Measurements from ENCODE around the gene EID2B. TPM values are rescaled to one million over a fixed set of nuclear protein-coding genes. Genes with fewer than 3 reads are reported as not detected.

The EID2B gene
- total and polyA plus RNA-seq, 2 of the 8 experiments (the other 6 are each of a cell fraction or from before 2014, with no cell fraction given): 2.1 to 2.4 TPM

DNA sequence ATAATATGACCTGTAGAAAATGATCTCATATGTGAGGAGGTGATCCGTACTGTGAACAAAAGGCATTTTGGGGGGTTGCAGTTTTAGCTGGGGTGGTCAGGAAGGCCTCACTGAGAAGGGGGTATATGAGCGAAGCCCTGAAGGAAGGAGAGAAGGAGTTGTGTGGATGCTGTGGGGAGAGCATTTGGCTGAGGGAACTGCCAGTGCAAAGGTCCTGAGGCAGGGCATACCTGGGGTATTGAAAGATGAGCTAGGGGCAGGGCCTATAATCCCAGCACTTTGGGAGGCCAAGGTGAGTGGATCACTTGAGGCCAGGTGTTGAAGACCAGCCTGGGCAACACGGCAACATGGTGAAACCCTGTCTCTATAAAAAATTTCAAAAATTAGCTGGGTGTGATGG lies 15.2 kb downstream of the EID2B start:
- H2BK15ac ChIP-seq (ENCODE audit: low read length): no peak overlapping the region
- H3K36me3 ChIP-seq (ENCODE audit: control insufficient read depth in 2 of 4, insufficient read depth in 4 of 4, low read length in 3 of 4): peaks cover 2 to 9% (median 3%) of the 10 kb centered on the region in 4 experiments; a peak in 3 of 8 replicates
- H2AK5ac ChIP-seq (ENCODE audit: low read depth, low read length): no peak overlapping the region
- whole genome bisulfite sequencing, 2 experiments (ENCODE audit: extremely low coverage in 1 of 2, insufficient coverage in 1 of 2, insufficient read length in 1 of 2, insufficient replicate concordance in 2 of 2, low coverage in 1 of 2, low lambda C conversion rate in 2 of 2, missing lambda C conversion rate in 1 of 2): 57% methylated on average over 3 of the region's 3 CpGs; no CpG with 5 or more reads in 1 of the 2 experiments
- H2BK12ac ChIP-seq (ENCODE audit: low read depth, low read length): no peak overlapping the region
- H3K4ac ChIP-seq (replicated peaks; ENCODE audit: insufficient read length, low read depth, low read length): no peak overlapping the region
- no peak overlapping the region for H2BK20ac ChIP-seq (ENCODE audit: low read length)
- no peak overlapping the region for H4K8ac ChIP-seq (ENCODE audit: extremely low read depth, insufficient read depth, low read length)
- no peak overlapping the region for H3K23ac ChIP-seq (ENCODE audit: insufficient read length)
- H3K27ac ChIP-seq (ENCODE audit: low read depth, low read length): no peak overlapping the region
- H4K91ac ChIP-seq (replicated peaks; ENCODE audit: insufficient read length, low read length): no peak overlapping the region
- H3K4me1 ChIP-seq (replicated peaks in 1 of 4; ENCODE audit: control insufficient read depth in 3 of 4, insufficient read depth in 4 of 4, low read length in 3 of 4): peaks cover 0 to 11% (median 5%) of the 10 kb centered on the region in 4 experiments; a peak in 6 of 7 replicates
- no peaks in the 10 kb centered on the region for H3K9me3 ChIP-seq (ENCODE audit: insufficient read depth in 2 of 2, low read depth in 1 of 2, low read length in 1 of 2)
- peaks cover 0 to 2% (median 0%) of the 10 kb centered on the region in 4 experiments; a peak in 3 of 7 replicates for H3K27me3 ChIP-seq (replicated peaks in 1 of 4; ENCODE audit: control insufficient read depth in 3 of 4, extremely low read depth in 1 of 4, insufficient read depth in 3 of 4, low read length in 3 of 4)
- no peak overlapping the region for H3K4me3 ChIP-seq (ENCODE audit: extremely low read depth in 1 of 4, insufficient read depth in 2 of 4, low read depth in 3 of 4, low read length in 4 of 4)
- no peak overlapping the region for H2BK5ac ChIP-seq (ENCODE audit: low read depth, low read length)
- no peak overlapping the region for H3K9ac ChIP-seq (replicated peaks in 1 of 4; ENCODE audit: extremely low read depth in 1 of 4, low read depth in 3 of 4, low read length in 3 of 4)
- POLR2A ChIA-PET (ENCODE audit: partially characterized antibody): interaction anchor here (0.7 to 3.0 kb wide), 13 partner anchors 8 to 126 kb away, joined by 3 to 18 read pairs (median 4); partner anchors contain the start of genes DLL3, MED29, PAF1 and RPS16
- H3K79me2 ChIP-seq (ENCODE audit: control insufficient read depth in 1 of 2, insufficient read depth in 2 of 2, low read length in 2 of 2): peaks cover 0 to 7% of the 10 kb centered on the region in 2 experiments; a peak in 3 of 4 replicates
- peaks cover 10% of the 10 kb centered on the region for H3K79me1 ChIP-seq (ENCODE audit: low read depth, low read length)
- FAIRE-seq: no peak
- no peak for DNase-seq (ENCODE audit: low read depth in 1 of 2, low spot score in 2 of 2)
- H3K14ac ChIP-seq (ENCODE audit: insufficient read length): no peak overlapping the region
- H4K5ac ChIP-seq (ENCODE audit: insufficient read length, low read depth, low read length): no peak overlapping the region
- CTCF ChIA-PET (ENCODE audit: partially characterized antibody): interaction anchor here (1.0 to 10.7 kb wide), 7 partner anchors 10 to 46 kb away, joined by 3 to 101 read pairs (median 11); partner anchors contain the start of gene EID2B
- H3K18ac ChIP-seq (ENCODE audit: extremely low read depth, low read length): no peak overlapping the region
- H3K4me2 ChIP-seq (ENCODE audit: insufficient read depth in 1 of 2, low read depth in 2 of 2, low read length in 2 of 2): peak overlapping the region in 1 of 2 experiments; percentile 56; a peak in 1 of 4 replicates
- H2BK120ac ChIP-seq (replicated peaks; ENCODE audit: low read depth, low read length): no peak overlapping the region
- peaks cover 2 to 3% of the 10 kb centered on the region in 2 experiments for H4K20me1 ChIP-seq (replicated peaks in 1 of 2; ENCODE audit: control insufficient read depth in 1 of 2, insufficient read depth in 2 of 2, low read length in 2 of 2)
- no peak for TF ChIP-seq BACH1 (IDR thresholded peaks at IDR 0.05; ENCODE audit: low read length)
- TF ChIP-seq, protein P1, sequence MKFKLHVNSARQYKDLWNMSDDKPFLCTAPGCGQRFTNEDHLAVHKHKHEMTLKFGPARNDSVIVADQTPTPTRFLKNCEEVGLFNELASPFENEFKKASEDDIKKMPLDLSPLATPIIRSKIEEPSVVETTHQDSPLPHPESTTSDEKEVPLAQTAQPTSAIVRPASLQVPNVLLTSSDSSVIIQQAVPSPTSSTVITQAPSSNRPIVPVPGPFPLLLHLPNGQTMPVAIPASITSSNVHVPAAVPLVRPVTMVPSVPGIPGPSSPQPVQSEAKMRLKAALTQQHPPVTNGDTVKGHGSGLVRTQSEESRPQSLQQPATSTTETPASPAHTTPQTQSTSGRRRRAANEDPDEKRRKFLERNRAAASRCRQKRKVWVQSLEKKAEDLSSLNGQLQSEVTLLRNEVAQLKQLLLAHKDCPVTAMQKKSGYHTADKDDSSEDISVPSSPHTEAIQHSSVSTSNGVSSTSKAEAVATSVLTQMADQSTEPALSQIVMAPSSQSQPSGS (IDR thresholded peaks at IDR 0.05; ENCODE audit: low read length): no peak
- TF ChIP-seq KDM5A (IDR thresholded peaks at IDR 0.05; ENCODE audit: low read length): no peak
- TF ChIP-seq KDM1A (IDR thresholded peaks at IDR 0.05; ENCODE audit: borderline replicate concordance, low read length): peak; percentile 78; the same call in 1 of the 2 replicates
- no peak for TF ChIP-seq RAD21 (IDR thresholded peaks at IDR 0.05 in 1 of 2, conservative IDR thresholded peaks at IDR 0.05 in 1 of 2; ENCODE audit: low read depth in 2 of 2, low read length in 2 of 2)
- TF ChIP-seq HDAC2 (IDR thresholded peaks at IDR 0.05; ENCODE audit: borderline replicate concordance in 1 of 2, low read depth in 2 of 2, low read length in 2 of 2): 0 out of 4 replicates have a peak, but pooled peaks of 1 of the 2 experiments have one; percentile 73
- TF ChIP-seq BRCA1 (IDR thresholded peaks at IDR 0.05; ENCODE audit: low read depth, low read length): no peak
- TF ChIP-seq, protein P2, sequence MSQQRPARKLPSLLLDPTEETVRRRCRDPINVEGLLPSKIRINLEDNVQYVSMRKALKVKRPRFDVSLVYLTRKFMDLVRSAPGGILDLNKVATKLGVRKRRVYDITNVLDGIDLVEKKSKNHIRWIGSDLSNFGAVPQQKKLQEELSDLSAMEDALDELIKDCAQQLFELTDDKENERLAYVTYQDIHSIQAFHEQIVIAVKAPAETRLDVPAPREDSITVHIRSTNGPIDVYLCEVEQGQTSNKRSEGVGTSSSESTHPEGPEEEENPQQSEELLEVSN (IDR thresholded peaks at IDR 0.05): no peak
- TF ChIP-seq EGR1 (IDR thresholded peaks at IDR 0.05; ENCODE audit: borderline replicate concordance, low read depth, low read length): no peak
- TF ChIP-seq ASH2L (IDR thresholded peaks at IDR 0.05; ENCODE audit: low read length): no peak
- no peak overlapping the region for H2AFZ ChIP-seq (ENCODE audit: low read length)
- H3K56ac ChIP-seq (replicated peaks; ENCODE audit: insufficient read length, low read depth, low read length): no peak overlapping the region
- H3K23me2 ChIP-seq (ENCODE audit: low read depth, low read length): peaks cover 10% of the 10 kb centered on the region; the same call in 1 of the 2 replicates
